ENCODE measurements around the gene PECR.

The PECR gene

DNA sequence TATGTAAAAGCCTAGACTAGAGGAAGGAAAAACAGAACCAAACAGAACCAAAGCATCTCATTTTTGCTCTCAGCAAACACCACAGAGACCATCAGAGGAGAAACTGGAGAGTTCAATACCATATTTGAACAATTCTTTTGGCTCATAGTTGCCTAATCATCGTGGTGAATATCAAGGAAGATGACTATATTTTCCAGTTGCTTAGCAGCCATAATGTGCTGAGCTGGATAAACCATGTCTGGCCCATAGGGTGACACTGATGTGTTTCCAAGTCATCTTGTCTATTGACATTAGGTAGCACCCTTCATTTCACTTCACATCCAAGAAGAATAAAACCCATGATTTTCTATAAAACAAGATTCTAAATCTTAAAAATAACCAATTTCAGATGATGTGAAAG lies 21.6 kb upstream of the PECR start:
- DNase-seq, result no peak
- H3K4me3 Mint-ChIP-seq, result no peak overlapping the region
- H3K36me3 Mint-ChIP-seq (ENCODE audit: low read depth), result peaks cover 23% of the 10 kb centered on the region
- H3K9me3 Mint-ChIP-seq, result no peaks in the 10 kb centered on the region
- peaks cover 30% of the 10 kb centered on the region for H3K4me1 Mint-ChIP-seq
- peaks cover 3% of the 10 kb centered on the region for H3K27me3 Mint-ChIP-seq (ENCODE audit: low read depth, poor library complexity)
- no peak overlapping the region for H3K27ac Mint-ChIP-seq
- TF ChIP-seq, protein P1, sequence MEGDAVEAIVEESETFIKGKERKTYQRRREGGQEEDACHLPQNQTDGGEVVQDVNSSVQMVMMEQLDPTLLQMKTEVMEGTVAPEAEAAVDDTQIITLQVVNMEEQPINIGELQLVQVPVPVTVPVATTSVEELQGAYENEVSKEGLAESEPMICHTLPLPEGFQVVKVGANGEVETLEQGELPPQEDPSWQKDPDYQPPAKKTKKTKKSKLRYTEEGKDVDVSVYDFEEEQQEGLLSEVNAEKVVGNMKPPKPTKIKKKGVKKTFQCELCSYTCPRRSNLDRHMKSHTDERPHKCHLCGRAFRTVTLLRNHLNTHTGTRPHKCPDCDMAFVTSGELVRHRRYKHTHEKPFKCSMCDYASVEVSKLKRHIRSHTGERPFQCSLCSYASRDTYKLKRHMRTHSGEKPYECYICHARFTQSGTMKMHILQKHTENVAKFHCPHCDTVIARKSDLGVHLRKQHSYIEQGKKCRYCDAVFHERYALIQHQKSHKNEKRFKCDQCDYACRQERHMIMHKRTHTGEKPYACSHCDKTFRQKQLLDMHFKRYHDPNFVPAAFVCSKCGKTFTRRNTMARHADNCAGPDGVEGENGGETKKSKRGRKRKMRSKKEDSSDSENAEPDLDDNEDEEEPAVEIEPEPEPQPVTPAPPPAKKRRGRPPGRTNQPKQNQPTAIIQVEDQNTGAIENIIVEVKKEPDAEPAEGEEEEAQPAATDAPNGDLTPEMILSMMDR (IDR thresholded peaks at IDR 0.05), result no peak

DNA sequence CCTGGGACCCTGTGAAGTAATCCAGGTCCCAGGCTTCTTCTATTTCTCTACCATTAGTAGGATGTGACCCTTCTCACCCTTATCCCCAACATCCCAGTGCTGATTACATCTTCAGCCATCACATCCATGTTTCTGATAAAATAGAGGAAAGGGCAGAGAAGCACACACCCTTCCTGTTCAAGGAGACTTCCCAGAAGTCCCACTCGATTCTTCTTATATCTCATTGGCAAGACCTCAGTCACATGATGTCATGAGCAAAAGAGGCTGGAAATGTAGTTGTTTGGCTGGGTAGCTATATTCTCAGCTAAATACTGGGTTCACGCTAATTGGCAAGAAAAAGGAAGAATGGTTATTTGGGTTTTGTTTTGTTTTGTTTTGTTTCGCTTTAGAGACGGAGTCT lies 19.5 kb upstream of the PECR start:
- H3K36me3 Mint-ChIP-seq (ENCODE audit: low read depth), result peaks cover 23% of the 10 kb centered on the region
- H3K27me3 Mint-ChIP-seq (ENCODE audit: low read depth, poor library complexity), result peaks cover 3% of the 10 kb centered on the region
- TF ChIP-seq, protein P1 (IDR thresholded peaks at IDR 0.05), result no peak
- DNase-seq, result no peak
- no peaks in the 10 kb centered on the region for H3K9me3 Mint-ChIP-seq
- no peak overlapping the region for H3K27ac Mint-ChIP-seq
- no peak overlapping the region for H3K4me3 Mint-ChIP-seq
- peaks cover 16% of the 10 kb centered on the region for H3K4me1 Mint-ChIP-seq

DNA sequence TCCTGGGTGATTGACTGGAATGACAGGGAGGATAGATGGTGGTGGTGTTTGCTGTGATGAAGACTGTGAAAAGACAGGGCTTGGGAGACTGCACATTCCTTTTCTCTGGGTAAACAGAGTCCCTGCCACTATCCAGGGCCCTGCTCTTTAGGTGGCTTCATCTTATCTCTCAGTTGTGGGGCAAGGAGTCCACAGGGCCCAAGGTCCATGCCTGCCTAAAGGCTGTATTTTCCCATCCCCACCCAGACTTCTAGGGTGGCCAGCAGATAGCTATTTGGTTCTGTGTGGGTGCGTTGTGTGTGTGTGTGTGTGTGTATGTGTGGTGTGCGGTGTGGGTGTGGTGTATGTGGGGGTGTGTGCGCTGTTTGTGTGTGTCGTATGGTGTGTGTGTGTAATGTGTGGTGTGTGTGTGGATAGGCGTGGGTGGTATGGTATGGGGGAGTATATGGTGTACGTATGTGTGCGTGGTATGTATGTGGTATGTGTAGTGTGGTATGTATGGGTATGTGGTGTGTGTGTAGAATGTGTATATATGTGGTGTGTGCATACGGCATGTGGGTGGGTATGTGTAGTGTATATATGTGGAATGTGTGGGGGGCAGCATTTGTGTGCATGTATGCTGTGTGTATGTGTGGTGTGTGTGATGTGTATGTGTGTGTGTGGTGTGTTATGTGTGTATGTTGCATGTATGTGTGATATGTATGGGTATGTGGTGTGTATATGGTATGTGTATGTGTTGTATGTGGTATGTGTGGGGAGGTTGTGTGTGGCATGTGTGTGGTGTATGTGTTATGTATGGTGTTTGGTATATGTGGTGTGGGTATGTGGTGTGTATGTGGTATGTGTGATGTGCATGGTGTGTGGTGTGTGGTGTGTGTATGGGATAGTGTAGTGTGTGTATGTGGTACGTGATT lies 17.1 kb upstream of the PECR start:
- TF ChIP-seq, protein P1 (IDR thresholded peaks at IDR 0.05), result no peak
- Mint-ChIP-seq H3K4me3 (no peak overlapping the region), H3K4me1 (peaks cover 5% of the 10 kb centered on the region)

DNA sequence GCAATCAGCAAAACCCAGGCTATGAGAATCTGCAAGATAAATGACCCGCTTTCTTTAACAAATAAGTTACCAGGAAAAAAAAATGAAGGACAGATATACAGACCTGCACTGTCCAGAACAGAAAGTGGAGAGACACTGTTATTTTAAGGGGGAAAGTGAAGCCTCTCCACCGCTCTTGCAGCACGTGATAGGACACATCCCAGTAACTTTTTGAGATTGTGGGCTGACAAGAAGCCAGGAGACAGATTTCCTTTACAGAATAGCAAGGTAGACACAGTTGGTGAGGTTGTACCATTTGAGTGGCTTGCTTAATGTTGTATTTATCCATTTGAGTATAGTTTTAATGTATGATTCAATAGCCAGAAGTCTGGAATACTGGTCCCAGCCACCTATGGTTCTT lies 13.1 kb upstream of the PECR start:
- Mint-ChIP-seq H3K4me1 (peaks cover 12% of the 10 kb centered on the region), H3K9me3 (no peaks in the 10 kb centered on the region), H3K27me3 (ENCODE audit: low read depth, poor library complexity) (no peaks in the 10 kb centered on the region), H3K36me3 (ENCODE audit: low read depth) (peaks cover 15% of the 10 kb centered on the region), H3K4me3 (no peak overlapping the region), H3K27ac (no peak overlapping the region)
- TF ChIP-seq, protein P1 (IDR thresholded peaks at IDR 0.05), result no peak
- DNase-seq, result no peak

More for the DNA sequence above, 17.1 kb upstream of the PECR start:
- Mint-ChIP-seq H3K27me3 (ENCODE audit: low read depth, poor library complexity) (no peaks in the 10 kb centered on the region), H3K9me3 (no peaks in the 10 kb centered on the region), H3K36me3 (ENCODE audit: low read depth) (peaks cover 29% of the 10 kb centered on the region), H3K27ac (no peak overlapping the region)
- DNase-seq, result no peak

DNA sequence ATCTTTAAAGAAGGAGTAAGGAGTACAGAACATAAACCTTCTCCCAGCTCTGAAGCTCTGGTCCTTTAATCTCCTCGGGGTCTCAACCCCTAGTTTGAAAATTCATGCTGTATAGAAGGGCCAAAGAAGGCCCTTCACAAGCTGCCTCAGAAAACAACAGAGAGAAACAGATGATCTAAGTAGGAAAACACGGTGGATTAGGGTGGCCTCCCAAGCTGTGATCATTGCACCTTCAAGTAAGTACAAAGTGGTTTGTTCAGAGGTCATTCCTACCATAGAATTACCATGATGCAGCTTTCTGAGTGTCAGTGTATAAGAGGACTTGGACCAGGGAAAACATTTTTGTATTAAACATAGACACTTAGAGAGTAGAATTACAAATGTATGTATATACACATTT lies 11.0 kb upstream of the PECR start:
- Mint-ChIP-seq H3K27ac (peak overlapping the region; percentile 68), H3K9me3 (no peaks in the 10 kb centered on the region), H3K27me3 (ENCODE audit: low read depth, poor library complexity) (no peaks in the 10 kb centered on the region), H3K4me1 (peaks cover 12% of the 10 kb centered on the region), H3K36me3 (ENCODE audit: low read depth) (peaks cover 22% of the 10 kb centered on the region), H3K4me3 (no peak overlapping the region)
- TF ChIP-seq, protein P1 (IDR thresholded peaks at IDR 0.05), result no peak
- DNase-seq, result no peak

DNA sequence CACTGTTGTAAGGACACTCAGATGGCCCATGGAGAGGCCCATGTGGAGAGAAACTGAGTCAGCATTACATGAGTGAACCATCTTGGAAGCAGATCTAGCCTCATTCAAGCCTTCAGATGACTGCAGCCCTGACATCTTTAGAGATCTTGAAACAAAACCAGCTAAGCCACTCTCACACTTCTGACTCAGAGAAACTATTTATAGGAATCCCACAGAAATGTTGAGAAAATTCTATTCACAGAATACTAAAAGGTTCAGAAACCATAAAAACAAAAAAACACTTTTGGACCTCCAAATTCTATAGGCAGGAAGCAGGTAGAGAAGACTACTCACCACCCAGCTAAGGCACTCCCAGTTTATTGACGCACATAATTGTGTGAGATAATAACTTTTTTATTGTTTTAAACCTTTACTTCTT lies 8.8 kb upstream of the PECR start:
- H3K4me3 Mint-ChIP-seq, result no peak overlapping the region
- TF ChIP-seq, protein P1 (IDR thresholded peaks at IDR 0.05), result no peak
- H3K27ac Mint-ChIP-seq, result no peak overlapping the region
- H3K9me3 Mint-ChIP-seq, result no peaks in the 10 kb centered on the region
- peaks cover 27% of the 10 kb centered on the region for H3K36me3 Mint-ChIP-seq (ENCODE audit: low read depth)
- no peak for DNase-seq
- H3K27me3 Mint-ChIP-seq (ENCODE audit: low read depth, poor library complexity), result no peaks in the 10 kb centered on the region
- peaks cover 23% of the 10 kb centered on the region for H3K4me1 Mint-ChIP-seq
